Astrocyte of the cerebellum (primary cell): ENCODE results near the gene SNAPC1.
A peak's percentile ranks its signal among the peaks of the same experiment; 100 is the strongest.

Source experiments
- DNase-seq: peaks from one replicate; pipeline ENCODE4 v3.0.0-alpha.2; 2011; ENCODE audit warnings: low read depth
- H3K4me3 ChIP-seq: 2 replicates; pipeline ENCODE4 v1.5.1; 2011; ENCODE audit warnings: mild to moderate bottlenecking, low read depth, low read length, moderate library complexity
- CTCF ChIP-seq: IDR thresholded peaks from 2 replicates; pipeline ENCODE4 v1.5.1; 2012; ENCODE audit warnings: low read length, low read depth, moderate library complexity, mild to moderate bottlenecking; ENCODE audit errors: missing control alignments
- in situ Hi-C: cut with HindIII; loops from 2 replicates; pipeline ENCODE4 v1.10.0; 2017; ENCODE audit warnings: low sequenced_read_pairs

SNAPC1 gene

DNA sequence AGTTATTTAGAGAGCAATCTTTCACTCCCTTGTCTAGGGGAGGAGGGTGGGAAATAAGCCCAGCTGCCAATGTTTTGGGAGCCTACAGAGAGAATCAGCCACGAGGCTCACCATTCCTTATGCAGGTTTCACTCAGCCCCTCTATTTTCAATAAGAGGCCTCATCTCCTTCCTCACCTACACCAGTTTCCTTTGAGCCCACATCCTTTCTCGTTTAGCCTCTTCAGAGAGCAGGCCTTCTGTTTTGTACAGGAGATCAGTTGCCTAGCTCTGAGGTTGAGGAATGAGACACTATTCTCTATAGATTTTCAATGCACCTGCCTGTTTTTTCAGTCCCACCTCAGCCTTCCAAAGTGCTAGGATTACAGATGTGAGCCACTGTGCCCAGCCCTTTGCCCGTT is 17.9 kb downstream of the SNAPC1 start:
- in situ Hi-C loops: no loop called here
- no peak overlapping the region for H3K4me3 ChIP-seq
- TF ChIP-seq CTCF: no peak
- DNase-seq: no peak

GRCh38 chr14:61797309-61797708 is 35.1 kb downstream of the SNAPC1 start:
- DNase-seq: no peak
- H3K4me3 ChIP-seq: no peak overlapping the region
- in situ Hi-C loops: no loop called here
- TF ChIP-seq CTCF: no peak

DNA sequence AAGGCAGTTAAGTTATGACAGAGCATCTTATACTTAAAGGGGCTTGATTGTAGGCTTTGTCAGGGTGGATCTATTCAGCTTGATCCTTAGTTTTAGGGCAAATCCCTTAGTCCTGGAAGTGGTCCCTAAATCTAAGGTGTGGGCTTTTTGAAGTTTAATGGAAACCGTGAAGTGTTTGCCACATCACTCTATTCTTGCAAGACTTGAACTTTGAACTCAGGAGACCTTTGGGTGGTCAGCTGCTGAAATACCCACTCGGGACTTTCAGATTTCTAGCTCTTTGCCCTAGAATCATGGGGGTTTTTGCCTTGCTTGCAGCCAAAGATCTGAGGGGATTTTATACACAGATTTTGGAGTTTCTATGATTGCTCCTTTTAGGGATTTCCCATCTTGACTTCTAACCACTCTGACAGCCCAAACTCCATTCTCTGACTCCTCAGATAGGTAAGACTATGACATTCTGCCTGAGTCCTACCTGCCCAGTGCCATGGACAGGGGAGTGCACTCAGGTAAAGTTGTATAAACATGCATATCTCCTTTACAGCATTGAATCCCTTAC is 39.9 kb downstream of the SNAPC1 start:
- no peak overlapping the region for H3K4me3 ChIP-seq
- in situ Hi-C loops: no loop called here
- no peak for DNase-seq
- TF ChIP-seq CTCF: no peak

DNA sequence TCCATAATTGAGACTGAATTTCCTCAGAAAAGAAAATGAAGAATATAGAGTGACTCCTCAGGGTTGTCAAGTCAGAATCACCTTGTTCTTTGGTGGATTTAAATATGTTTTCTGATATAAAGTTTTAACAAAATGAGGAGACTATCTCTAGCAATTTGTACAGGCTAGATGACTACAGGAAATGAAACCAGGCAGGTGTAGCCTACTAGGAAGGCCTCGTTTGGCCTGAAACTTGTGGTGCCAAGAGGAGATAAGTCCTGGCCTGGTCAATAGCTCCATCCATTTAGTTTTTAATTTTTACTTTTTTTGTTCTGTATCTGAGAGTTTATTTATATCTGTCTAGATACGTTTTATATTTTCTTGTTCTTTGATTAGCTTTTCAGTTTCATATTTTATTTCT is 41.5 kb downstream of the SNAPC1 start:
- TF ChIP-seq CTCF: no peak
- H3K4me3 ChIP-seq: no peak overlapping the region
- in situ Hi-C loops: no loop called here
- DNase-seq: no peak

DNA sequence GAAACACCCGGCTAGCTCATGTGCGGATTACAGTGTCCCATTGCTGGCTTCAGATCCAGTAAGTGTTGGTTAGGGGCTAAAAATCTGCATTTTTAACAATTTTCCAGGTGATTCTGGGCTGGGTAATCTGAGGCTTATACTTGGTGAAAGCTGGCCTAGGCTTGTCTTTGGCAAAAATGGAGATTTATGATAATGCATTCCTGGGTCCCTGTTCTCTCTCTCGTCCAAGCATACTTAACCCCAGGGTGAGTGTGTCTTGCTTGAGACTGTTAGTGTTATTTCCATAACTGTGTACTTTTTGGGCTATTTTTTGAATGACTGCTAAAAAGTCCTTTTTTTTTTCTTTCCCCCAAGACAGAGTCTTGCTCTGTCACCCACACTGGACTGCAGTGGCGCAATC is 43.2 kb downstream of the SNAPC1 start:
- DNase-seq: no peak
- in situ Hi-C loops: no loop called here
- no peak for TF ChIP-seq CTCF
- no peak overlapping the region for H3K4me3 ChIP-seq

DNA sequence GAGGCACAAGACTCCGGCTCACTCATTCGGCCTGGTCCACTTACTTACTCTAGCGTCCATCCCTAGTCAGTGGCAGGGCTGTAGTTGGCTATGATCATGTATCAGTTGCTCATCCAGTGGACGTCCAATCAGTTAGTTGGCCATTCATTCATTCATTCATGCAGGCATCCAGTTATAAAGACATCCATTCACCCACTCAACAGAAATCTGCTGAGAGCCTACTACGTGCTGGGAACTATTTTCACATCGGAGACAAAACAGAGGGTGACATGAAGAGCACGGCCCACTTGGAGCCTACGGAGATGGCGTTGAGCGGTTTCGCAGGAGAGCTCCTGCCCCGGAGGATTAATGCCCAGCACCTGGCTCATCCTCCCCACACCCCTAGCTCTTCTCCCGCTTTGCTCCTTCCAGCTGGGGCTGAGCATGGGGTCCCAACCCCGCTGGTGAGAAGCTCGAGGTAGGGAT is 49.7 kb downstream of the SNAPC1 start:
- no peak for DNase-seq
- in situ Hi-C loops: no loop called here
- peak overlapping the region; percentile 53 for H3K4me3 ChIP-seq
- no peak for TF ChIP-seq CTCF
